HG02588 (cell line): ENCODE data around the gene PDE2A.

ENCODE experiments used
- ATAC-seq: cut with Tn5 transposase; IDR thresholded peaks from one replicate; pipeline ENCODE4 v1.9.1; 2021; ENCODE audit warnings: mild to moderate bottlenecking, moderate library complexity; ENCODE audit not compliant: unreplicated experiment

Gene PDE2A

GRCh38 chr11:72704783-72705265, 30.6 kb upstream of the PDE2A start:
- ATAC-seq, result no peak

DNA sequence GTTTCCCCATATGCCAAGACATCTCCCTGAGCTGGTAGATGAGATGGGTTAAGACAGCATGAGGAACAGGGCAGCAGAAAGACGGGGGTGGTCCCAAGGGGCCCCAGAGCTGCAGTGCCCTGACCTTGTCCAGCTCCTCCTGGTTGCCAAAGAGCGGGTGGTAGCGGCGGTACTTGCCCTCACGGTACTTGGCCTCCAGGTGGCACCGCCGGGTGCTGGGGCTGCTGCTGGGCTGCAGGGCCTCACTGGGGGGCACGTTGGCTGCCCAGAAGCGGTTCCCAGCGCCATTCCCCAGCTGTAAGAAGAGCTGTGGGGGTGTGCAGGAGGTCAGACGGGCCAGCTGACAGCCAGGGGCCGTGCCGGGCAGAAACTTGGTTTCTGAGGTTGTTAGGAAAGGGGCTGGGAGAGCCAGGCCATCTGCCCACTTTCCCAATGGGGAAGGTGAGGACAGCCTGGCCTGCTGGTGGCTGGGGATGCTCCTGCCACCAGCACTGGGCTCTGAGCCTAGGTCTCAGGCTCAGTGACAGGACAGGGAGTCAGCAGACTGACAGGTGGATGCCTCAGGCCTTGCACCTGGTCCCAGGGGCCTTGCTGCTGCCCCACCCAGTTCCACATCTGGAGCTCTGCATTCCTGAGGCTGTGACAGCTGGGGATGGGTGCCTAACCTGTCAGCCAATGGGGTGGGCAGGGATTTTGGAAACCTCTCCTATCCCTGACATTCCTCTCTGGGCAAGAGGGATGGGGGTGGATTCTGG, 30.0 kb upstream of the PDE2A start:
- no peak for ATAC-seq

GRCh38 chr11:72703267-72704008, 29.2 kb upstream of the PDE2A start:
- no peak for ATAC-seq

GRCh38 chr11:72702577-72703241, 28.5 kb upstream of the PDE2A start:
- ATAC-seq, result no peak

DNA sequence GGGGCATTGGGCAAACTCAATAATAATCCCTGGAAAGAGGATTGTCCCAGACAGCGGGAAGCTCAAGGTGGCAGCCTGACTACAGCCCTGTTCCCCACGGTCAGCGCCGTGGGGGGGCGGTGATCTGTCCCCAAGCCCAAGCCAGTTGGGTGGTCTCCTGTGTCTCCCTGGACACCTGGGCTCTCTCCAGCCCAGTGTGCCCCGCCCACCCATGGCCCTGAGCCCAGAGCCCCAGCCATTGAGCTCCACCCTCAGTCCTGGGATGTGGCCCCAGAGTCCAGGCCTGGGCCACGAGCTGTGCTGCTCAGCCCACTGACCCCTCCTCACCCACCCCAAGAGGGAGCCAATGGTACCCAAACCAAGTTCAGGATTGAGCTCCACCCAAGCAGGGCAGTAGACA, 27.9 kb upstream of the PDE2A start:
- no peak for ATAC-seq

DNA sequence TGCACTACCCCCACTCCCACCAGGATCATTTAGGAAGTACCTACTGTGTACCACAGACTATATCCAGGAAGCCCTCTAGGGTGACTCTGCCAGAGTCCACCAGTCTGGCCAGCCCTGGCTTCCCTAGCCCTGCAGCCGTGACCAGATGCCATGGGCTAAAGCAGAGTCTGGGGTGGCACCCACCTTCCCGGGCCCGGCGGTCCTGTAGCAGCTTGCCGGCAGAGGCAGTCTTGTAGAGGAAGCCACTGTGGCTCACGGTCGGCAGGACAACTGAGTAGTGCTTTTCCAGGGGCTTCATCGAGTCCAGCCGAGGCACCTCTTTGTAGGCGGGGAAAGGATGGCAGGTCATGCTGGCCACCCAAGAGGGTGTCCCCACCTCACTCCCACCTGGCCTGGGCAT, 27.2 kb upstream of the PDE2A start:
- no peak for ATAC-seq

GRCh38 chr11:72700146-72700545, 25.9 kb upstream of the PDE2A start:
- no peak for ATAC-seq

- no peak for ATAC-seq
Observed at GRCh38 chr11:72697814-72698213, 23.6 kb upstream of the PDE2A start.

DNA sequence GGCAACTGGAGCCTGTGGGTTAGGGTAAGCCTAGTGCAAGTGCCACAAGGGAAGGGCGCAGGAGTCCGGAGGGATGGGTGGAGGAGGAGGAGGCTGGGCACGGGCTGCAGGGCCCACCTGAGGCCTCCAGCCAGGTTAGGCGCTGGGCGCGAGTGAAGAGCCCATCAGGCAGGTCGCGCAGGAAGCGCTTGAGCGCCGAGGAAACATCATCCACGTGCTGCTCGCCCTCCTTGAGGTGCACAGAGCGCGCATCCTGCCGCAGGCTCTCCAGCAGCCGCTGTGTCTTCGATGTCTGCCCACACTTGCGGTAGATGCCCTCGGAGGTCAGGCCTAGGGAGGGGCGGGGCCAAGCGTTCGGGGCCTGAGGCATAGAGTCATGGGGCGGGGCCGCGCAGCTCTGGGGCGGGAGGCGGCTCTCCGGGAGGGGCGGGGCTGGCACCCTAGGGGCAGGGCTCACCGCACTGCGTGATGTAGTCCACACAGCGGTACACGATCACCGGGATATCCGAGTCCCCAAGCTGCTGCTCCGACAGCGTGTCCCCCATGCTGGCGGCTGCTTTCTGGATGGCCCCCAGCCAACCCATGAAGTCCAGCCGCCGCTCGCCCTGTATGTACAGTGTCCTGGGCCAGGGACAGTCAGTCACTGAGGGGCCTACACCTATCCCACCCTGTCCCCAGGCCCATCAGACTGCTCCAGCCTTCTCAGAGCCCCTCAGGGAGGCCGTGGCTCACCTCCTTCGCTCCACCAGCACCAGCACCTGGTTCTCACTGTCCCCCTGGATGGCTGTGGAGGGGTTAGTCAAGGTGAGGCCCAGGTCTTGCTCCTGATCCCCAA, 22.9 kb upstream of the PDE2A start:
- ATAC-seq, result no peak

- ATAC-seq, result no peak
Observed at GRCh38 chr11:72695354-72695753, 21.1 kb upstream of the PDE2A start.

GRCh38 chr11:72693271-72693968, 19.2 kb upstream of the PDE2A start:
- ATAC-seq, result no peak

DNA sequence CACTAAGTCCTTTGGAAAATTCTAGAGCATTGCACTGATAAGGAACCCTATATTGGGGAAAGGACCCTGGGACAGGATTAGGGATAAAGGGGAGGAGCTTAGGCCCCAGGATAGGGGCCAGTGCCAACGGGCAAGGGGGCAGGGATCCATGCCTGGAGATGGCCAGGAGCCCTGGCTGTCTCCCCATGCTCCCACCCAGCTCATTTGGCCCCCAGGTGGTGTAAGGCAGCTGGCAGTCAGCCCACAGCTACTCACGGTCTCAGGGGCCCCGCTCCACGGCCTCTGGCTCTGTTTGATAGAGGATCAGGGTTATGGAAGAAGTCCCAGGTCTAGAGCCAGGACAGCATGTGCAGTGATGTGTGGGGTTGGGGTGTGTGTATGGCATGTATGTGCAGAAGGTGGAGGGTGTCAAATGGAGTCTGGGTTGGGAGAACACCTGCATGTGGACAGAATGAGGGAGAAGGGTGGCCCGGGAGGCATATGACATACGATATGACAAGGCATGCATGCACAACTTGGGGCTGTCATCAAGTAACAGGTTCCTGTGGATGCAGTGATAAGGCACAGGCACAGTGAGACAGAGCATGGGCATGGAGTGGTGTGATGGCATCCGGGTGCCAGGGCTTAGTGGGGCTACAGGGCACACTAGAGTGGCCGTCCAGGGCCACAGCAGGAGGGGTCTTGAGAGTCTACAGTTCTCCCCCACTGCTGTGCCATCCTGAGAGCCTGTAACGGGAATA, 18.4 kb upstream of the PDE2A start:
- no peak for ATAC-seq

- no peak for ATAC-seq
Observed at GRCh38 chr11:72690166-72690565, 15.9 kb upstream of the PDE2A start.

DNA sequence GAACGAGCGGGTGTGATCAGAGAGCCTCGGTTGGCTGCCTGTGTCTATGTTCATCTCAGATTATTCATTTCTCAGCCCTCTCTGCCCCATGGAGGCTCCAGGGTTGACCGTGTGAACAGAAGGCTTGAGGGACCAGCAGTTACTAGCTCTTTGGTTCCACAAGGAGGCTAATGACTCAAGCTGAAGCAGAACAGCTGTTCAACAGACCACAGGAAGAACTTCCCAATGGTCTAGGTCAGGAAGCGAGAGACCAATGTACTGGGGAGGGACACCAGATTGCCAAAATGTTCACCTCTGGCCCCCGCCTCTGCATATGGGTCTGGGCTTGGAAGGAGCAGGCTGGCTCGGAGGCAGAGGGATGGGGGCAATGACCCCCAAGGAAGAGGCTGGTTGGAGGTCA, 14.7 kb upstream of the PDE2A start:
- no peak for ATAC-seq

- no peak for ATAC-seq
Observed at GRCh38 chr11:72688486-72688885, 14.3 kb upstream of the PDE2A start.

- ATAC-seq, result no peak
Observed at GRCh38 chr11:72687326-72687725, 13.1 kb upstream of the PDE2A start.

DNA sequence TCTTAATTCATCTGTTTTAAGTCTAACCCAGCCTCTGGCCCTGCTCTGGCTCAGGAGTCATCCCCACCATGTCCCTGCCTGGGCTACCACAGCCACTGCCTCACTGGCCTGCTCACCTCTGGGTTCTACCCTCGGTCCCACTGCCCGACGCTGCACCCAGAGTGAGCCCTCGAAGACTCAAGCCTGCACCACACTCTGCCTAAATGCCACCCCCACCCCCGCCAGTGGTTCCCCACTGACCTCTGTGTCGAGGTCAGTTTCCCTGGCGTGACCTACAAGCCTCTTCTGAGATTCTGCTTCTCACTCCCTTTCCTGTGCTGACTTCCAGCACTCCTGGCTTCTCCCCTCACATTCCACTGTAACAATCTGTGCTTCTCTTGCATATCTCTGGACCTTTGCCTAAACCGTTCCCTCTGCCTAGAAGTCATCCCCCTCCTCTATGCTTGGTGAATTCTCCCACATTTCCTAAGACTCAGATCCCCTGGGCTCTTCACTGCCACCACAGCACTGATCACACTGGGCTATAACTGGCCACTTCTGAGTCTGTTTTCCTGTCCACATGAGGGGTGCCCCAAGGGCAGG, 12.5 kb upstream of the PDE2A start:
- ATAC-seq, result no peak

DNA sequence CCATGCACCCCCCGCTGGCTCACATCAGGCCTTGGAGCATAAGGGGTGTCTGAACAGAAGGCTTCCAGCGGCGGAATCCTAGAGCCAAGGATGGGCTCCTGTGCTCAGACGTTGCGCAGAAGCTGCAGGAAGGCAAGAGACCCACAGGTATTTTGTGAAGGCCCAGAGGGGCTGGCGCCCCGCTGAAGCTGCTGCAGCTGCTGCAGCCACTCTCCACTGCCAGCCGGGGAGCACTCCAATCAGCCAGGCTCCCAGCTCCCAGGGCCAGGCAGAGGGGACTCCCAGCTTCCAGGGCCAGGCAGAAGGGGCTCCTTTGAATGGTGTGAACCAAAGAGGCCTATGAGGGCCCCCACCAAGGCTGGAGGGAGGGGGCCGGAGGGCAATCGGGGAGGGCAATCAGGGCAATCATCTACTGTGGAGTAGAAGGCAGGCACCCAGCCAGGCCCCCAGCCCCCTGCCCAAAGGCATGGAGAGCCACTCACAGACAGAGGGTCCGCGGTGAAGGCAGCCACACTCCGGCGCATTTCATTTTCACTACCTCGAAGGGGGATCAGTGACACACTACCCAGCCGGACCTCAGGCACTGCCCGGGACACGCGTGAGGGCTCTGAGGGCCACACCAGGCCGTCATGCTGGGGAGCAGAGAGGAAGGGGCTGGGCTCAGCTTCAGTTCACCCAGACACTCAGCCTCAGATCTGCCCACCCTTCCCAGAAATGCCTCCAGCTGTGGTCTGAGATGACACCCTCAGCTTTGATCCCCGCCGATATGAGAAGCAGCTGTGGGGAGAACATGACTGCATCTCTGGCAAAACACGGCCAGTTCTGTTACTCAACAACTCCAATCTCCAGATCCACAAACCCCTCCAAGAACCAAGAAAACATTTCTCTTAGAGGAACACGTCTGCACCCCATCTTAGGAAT, 11.6 kb upstream of the PDE2A start:
- ATAC-seq, result no peak
